C4-2B (cell line): ENCODE data around the gene ULK3.

Source experiments
- ZFX ChIP-seq: fragments of 450-650 bp; IDR thresholded peaks from 2 replicates; pipeline ENCODE4 v1.6.1; 2017
- TF ChIP-seq, protein P1 (sequence below): fragments of 450-650 bp; conservative IDR thresholded peaks from 2 replicates; pipeline ENCODE4 v1.5.1; 2017; ENCODE audit warnings: mild to moderate bottlenecking

GRCh38 chr15:74872702-74873035 lies 29.7 kb upstream of the ULK3 start:
- TF ChIP-seq, protein P1, sequence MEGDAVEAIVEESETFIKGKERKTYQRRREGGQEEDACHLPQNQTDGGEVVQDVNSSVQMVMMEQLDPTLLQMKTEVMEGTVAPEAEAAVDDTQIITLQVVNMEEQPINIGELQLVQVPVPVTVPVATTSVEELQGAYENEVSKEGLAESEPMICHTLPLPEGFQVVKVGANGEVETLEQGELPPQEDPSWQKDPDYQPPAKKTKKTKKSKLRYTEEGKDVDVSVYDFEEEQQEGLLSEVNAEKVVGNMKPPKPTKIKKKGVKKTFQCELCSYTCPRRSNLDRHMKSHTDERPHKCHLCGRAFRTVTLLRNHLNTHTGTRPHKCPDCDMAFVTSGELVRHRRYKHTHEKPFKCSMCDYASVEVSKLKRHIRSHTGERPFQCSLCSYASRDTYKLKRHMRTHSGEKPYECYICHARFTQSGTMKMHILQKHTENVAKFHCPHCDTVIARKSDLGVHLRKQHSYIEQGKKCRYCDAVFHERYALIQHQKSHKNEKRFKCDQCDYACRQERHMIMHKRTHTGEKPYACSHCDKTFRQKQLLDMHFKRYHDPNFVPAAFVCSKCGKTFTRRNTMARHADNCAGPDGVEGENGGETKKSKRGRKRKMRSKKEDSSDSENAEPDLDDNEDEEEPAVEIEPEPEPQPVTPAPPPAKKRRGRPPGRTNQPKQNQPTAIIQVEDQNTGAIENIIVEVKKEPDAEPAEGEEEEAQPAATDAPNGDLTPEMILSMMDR, result no peak
- no peak for TF ChIP-seq ZFX
